ENCODE data around the gene BLVRB.
"Not testable (repeated sequence)": the region's sequence is repeated elsewhere in the genome, so short reads cannot be mapped to it uniquely, and the experiment has no call there.

The BLVRB gene

GRCh38 chr19:40421993-40422747 is 43.4 kb downstream of the BLVRB start:
- DNase-seq = no peak

DNA sequence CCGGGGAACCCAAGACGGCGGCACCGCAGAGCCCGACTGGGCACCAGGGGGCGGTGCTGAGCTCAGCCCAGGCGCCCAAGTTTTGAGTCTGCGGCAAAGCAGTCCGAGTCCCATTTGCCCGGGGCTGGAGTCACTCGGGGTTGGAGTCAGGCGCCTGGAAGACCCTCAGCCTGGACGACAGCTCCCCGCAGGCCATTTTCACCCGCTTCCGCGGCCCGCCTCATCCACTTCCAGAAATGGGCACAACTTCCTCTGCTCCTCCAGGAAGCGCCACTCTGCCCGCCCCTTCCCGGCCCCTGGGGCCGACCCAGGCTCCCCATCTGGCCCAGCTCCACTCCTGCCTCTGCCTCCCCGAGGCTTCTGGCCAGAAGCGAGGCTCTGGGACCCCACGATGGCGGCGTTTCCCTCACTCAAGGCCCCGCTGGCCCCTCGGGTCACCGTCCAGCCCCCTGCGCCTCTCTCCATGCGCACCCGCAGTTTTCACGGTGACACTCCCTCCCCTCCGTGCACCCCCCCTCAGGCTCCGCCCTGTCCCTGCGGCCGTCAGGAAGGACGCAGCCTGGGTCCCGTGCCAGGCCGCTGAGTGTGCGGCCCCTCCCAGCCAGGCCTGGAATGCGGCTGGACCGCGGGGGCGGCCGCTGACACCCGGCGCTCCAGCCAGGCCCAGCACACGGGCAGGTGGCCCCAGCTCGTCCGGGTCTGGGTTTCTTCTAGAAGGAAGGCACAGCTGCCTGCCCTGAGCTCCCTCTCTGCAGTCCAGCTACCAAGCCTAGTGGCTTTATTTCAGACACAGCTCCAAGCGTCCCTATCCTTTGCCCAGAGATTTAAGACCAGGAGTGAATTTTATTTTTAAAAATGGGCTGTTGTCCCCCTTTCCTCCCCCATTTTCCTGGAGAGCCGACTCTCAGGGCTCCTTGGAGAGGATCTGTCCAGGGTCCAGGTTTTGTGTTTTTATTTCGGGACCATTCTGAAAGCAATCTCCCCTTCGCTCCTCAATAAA is 44.5 kb downstream of the BLVRB start:
- DNase-seq = peak; percentile 69

- DNase-seq = no peak
Measured at GRCh38 chr19:40420451-40420765, 45.1 kb downstream of the BLVRB start.

DNA sequence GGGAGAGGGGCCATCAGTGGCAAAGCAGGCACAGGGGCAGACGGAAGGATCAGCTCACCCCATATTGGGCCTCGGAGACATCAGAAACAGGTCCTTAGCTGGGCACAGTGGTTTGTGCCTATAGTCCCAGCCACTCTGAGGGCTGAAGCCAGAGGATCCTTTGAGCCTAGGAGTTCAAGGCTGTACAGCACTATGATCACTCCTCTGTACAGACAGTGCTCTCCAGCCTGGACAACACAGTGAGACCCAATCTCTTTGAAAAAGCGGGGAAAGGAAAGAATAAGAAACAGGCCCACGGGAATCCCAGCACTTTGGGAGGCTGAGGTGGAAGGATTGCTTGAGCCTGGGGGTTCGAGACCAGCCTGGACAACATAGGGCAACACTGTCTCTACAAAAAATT is 45.8 kb downstream of the BLVRB start:
- DNase-seq = no peak

- no peak for DNase-seq
Measured at GRCh38 chr19:40419066-40419612, 46.4 kb downstream of the BLVRB start.

- no peak for DNase-seq
Measured at GRCh38 chr19:40418040-40418439, 47.5 kb downstream of the BLVRB start.

DNA sequence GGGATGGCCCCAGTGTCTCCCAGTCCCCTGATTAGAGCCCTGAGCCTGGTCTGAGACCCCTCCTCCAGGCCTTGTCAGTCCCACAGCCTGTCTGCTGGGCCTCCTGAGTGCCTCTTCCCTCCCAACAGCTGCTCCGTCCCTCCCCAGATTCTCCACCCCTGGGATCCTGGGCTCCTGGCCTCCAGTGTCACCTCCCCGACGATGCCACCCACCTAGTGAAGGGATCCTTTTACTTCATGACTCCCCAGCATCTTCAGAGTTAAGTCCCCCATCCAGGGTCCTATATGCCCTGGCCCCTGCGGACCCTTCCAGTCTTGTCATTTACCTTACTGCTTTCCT is 47.9 kb downstream of the BLVRB start:
- no peak for DNase-seq

DNA sequence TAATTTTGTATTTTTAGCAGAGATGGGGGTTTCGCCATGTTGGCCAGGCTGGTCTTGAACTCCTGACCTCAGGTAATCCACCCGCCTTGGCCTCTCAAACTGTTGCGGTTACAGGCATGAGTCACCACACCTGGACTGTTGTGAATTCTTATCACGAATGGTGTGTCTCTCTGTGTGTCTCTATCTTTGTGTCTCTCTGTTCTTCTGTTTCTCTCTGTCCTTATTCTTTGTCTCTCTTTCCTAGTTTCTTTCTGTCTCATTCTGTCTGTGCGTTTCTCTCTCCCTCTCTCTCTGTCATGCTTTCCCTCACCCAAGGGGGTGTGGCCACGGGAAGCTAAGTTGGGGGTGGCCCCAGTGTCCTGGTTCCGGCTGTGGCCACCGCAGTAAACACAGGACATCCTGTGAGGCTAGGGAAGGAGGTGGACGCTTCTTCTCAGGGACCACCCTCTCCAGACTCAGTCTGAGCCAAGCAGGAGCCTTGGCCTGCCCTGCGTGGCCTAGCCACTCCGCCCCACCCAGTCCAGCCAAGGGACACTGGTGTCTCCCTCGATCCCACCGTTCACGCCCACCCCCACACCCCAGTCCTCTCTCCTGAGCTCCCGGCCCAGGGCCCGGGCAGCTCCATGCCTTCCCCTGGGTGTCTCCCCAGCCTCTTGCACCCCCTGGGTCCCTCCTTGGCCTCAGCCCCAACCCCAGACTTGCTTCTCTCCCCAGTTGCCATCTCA is 48.5 kb downstream of the BLVRB start:
- DNase-seq = no peak

DNA sequence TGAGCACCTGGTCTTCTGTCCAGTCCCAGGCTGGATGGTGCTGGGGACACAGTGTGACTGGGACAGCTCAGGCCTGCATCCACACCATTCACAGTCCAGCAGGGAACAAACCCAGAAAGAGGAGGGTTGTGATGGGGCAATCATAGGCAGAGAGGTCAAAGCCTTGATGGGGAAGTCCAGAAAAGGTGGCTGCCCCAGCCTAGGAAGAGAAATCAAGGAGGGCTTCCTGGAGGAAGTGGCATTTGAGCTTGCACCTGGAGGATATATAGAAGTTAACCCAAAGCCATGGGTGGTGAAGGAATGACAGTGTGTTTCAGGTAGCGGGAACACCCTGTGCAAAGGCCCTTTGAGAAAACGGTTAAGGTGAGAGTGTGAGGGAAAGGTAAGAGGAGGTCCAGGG is 49.8 kb downstream of the BLVRB start:
- DNase-seq = no peak

- DNase-seq = no peak
Measured at GRCh38 chr19:40414542-40415535, 50.7 kb downstream of the BLVRB start.

- DNase-seq = no peak
Measured at GRCh38 chr19:40413291-40413845, 52.2 kb downstream of the BLVRB start, which contains the start of gene PRX. Gene PRX, minus strand, starts transcription at chr19:40413378. Its CDS starts 5,446 bp downstream, at chr19:40407932.

GRCh38 chr19:40412866-40413265 is 52.7 kb downstream of the BLVRB start:
- DNase-seq = no peak

DNA sequence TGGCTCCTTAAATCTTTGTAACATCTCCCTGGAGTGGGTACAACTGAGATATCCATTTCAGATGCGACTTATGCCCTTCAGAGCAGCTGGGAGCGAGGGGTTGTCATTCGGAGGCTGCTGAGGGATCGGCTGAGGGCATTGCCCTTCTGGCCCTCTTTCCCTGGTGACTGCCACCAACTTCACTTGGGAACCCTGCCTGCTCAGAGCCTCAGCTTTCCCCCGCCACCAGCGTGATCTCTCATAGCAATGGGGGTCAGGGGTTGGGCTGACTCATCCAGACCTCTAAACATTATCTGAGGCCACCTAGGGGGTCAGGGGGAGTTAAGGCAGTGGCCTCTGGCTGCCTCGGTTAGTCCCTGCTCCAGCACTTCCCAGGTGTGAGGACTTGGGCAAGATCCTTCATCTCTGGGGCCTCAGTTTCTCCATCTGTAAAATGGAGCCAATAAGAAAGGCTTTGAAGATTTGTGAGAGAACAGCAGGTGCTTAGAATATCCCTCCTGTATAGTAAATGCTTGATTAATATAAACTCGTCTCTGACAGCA is 53.5 kb downstream of the BLVRB start:
- DNase-seq = no peak

- DNase-seq = no peak
Measured at GRCh38 chr19:40411125-40411842, 54.3 kb downstream of the BLVRB start.

DNA sequence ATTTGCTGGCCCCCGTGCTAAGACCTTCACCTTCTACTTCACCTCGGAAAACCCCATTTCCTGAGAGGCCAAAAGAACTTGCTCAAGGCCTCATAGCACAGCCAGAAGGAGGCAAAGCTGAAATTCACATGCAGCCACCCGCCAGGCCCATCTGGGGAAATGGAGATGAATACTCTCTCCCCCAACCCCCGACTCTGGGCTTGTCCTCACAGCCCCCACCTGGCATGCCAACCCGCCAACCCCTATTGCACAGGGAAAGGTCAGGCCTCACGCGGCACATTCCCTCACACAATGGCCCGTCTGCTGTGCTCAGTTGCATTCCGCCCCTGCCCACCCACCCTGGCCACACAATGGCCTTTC is 55.5 kb downstream of the BLVRB start:
- DNase-seq = no peak

GRCh38 chr19:40408598-40408925 is 57.0 kb downstream of the BLVRB start:
- DNase-seq = not testable (repeated sequence)

DNA sequence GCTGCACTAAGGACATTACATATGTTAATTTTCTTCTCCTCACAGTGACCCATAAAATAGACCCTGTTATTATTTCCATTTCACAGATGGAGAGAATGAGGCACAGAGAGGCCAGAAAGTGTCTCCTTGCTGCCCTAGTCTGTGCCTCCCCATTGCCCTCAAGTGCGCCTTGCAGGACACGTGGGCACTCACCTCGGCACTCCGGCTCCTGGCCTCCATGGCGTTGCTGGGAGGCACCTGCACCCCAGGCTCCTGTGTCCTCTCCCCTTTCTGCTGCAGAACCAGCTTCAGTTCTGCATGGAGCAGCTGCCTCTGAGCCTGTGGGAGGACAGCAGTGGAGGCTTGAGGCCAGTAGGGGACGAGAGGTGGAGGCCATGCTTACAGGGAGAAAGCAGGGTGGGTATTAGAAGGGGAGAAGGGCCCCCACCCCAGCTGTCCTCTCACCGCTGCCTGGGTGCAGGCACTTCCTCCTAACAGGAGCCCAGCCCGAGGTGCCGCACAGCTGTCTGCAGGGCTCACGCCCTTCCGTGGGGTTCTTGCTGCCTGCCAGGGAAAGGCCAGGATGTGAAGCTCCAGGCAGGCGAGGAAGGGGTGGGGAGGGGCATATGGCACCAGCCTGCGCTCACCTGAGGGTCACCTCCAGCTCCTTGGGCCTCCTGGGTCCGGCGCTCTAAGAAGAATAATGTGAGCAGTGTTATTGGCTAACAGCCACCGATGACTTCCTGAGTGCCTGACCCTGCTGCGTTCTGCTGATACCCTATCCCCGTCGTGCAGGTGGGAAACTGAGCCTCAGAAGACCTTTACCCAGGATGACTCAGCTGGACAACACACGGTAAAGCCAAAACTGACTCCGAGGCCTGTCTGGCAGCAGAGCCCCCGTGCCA is 57.6 kb downstream of the BLVRB start:
- DNase-seq = no peak

- DNase-seq = peak; percentile 78
Measured at GRCh38 chr19:40403262-40403984, 62.1 kb downstream of the BLVRB start.

DNA sequence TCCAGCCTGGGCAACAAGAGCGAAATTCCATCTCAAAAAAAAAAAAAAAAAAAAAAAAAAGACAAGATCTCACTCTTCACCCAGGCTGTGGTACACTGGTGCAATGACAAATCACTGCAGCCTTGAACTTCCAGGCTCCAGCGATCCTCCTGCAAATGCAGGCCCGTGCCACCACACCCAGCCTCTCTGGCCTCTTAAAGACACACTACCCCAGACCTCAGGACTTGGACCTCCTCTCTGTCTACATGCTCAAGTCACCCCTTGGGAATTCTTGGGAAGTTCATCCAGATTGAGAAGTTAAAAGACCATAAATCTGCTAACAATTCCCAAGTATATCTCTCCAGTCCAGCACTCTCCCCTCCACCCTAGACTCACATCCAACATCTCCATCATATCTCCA is 65.0 kb downstream of the BLVRB start:
- DNase-seq = no peak
